HG03432 (cell line): ENCODE measurements around the gene KRTAP10-5.
"Not testable (repeated sequence)": the region's sequence is repeated elsewhere in the genome, so short reads cannot be mapped to it uniquely, and the experiment has no call there.

ENCODE experiments used
- ATAC-seq: cut with Tn5 transposase; IDR thresholded peaks from one replicate; pipeline ENCODE4 v1.9.1; 2021; ENCODE audit warnings: mild to moderate bottlenecking, moderate library complexity; ENCODE audit not compliant: unreplicated experiment

The KRTAP10-5 gene, protein sequence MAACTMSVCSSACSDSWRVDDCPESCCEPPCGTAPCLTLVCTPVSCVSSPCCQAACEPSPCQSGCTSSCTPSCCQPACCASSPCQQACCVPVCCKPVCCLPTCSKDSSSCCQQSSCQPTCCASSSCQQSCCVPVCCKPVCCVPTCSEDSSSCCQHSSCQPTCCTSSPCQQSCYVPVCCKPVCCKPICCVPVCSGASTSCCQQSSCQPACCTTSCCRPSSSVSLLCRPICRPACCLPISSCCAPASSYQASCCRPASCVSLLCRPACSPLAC

DNA sequence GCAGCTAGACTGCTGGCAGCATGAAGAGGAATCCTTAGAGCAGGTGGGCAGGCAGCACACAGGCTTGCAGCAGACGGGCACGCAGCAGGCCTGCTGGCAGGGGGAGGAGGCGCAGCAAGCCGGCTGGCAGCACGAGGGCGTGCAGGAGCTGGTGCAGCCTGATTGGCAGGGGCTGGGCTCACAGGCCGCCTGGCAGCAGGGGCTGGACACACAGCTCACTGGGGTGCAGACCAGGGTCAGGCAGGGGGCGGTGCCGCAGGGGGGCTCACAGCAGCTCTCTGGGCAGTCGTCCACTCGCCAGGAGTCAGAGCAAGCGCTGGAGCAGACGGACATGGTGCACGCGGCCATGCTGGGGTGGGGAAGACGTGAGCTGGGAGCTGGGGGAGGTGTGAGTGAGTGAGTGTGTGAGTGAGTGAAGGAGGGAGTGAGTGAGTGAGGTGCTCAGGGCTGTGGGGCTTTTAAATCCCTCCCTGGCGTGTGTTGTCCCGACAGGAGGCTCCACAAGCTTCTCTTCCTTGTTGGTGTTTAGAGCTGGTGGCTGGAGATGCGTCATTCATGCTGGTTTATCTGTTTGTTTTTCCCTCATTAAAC lies at the start of gene KRTAP10-5:
Gene KRTAP10-5 (minus strand): TSS at position 374 of the 591 bp plus-strand sequence. CDS start 26 bp downstream, at position 348.
- not testable (repeated sequence) for ATAC-seq

GRCh38 chr21:44628707-44629391 lies 48.4 kb upstream of the KRTAP10-5 start:
- ATAC-seq = no peak

GRCh38 chr21:44627831-44628233 lies 47.4 kb upstream of the KRTAP10-5 start:
- not testable (repeated sequence) for ATAC-seq

- not testable (repeated sequence) for ATAC-seq
Measured at GRCh38 chr21:44627181-44627822, 46.9 kb upstream of the KRTAP10-5 start.

GRCh38 chr21:44626673-44627143 lies 46.3 kb upstream of the KRTAP10-5 start, which contains the start of gene KRTAP10-9:
Gene KRTAP10-9 (plus strand): TSS chr21:44627093. CDS start chr21:44627172, 79 bp downstream.
- ATAC-seq = no peak

DNA sequence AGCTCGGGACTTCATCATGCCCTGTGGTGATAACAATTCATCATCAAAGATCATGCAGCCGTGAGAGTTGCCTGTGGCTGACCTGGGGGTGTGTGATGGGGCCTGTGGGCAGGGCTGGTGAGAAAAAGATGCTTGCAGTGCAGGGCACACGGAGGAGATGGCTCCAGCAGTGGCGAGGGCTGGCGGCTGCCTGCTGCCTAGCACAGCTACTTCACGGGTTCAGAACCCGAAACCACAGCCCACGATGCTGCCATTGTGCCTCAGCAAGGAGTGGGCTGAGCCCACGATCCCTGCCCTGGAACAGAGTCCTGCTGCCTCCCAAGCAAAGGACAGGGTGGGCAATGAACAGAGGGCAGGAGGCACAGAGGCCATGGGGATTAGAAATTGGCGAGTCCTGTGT lies 45.9 kb upstream of the KRTAP10-5 start:
- ATAC-seq = no peak

- ATAC-seq = no peak
Measured at GRCh38 chr21:44625756-44626155, 45.4 kb upstream of the KRTAP10-5 start.

DNA sequence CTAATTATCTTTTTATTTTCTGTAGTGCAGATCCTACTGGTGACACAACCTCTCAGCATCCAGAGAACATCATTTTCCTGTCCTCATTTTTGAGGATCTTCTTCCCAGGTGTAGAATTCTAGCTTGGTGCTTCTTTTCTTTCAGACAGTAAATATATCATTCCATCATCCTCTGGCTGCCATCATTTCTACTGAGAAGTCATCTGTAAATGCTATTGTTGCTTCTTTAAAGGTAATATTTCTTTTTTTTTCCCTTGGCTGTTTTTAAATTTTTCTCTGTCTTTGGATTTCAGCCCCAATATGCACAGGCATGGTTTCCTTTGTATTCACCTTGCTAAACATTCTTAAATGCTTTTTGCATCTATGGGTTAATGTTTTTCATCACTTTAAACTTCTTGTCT lies 43.2 kb upstream of the KRTAP10-5 start:
- no peak for ATAC-seq

- ATAC-seq = no peak
Measured at GRCh38 chr21:44619886-44620285, 39.5 kb upstream of the KRTAP10-5 start.

GRCh38 chr21:44618909-44619308 lies 38.5 kb upstream of the KRTAP10-5 start:
- ATAC-seq = no peak

GRCh38 chr21:44618504-44618903 lies 38.1 kb upstream of the KRTAP10-5 start:
- ATAC-seq = no peak

- no peak for ATAC-seq
Measured at GRCh38 chr21:44617071-44617501, 36.7 kb upstream of the KRTAP10-5 start.

GRCh38 chr21:44616591-44616926 lies 36.2 kb upstream of the KRTAP10-5 start:
- ATAC-seq = no peak

DNA sequence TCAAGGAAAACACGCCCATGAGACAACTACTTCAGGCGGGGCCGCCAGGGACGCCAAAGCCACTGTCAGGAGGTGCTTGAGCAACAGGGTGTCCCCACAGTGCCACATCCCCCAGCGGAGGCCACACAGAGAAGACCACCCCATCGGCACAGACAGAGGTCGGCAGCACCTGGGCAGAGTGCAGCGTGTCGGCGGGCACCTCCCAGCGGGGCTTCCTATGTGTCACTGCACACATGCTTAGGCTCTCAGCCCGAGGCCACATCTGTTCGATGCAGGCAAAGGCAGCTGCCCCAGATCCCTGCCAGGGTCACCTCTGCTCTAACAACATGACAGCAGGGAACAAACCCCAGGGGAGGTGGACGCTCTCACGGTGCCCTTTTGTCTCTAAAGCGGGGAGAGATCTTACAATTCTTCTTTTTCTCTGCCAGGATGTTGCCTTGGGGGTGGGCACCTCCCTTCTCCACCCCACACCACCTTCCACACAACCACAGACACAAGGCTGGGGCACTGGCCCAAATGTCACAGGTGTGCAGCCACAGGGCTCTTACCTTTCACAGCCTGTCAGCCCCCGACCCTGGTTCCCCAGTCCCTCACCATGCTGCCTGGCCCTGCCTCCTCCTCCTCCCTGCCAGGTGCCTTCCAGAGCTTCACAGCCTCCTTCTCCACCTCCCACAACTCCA lies 35.6 kb upstream of the KRTAP10-5 start:
- no peak for ATAC-seq

DNA sequence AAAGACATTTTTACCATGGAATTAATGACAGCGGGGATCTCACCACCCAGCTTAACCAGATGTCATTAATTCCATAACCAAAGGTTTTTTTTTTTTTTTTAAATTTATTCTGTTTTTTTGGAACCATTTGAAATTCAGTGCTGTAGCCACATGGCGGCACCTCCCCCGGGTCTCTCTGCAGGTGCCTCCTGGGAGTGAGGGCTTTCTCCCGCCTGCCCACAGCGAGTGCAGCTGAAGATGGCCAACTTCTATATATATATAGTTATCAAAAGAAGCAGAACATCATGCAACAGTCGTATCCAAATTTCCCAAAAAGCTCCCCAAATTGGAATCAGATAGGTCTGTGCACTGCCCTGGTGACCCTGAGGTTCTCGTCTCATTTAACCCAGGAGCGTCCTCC lies 35.1 kb upstream of the KRTAP10-5 start:
- ATAC-seq = no peak

DNA sequence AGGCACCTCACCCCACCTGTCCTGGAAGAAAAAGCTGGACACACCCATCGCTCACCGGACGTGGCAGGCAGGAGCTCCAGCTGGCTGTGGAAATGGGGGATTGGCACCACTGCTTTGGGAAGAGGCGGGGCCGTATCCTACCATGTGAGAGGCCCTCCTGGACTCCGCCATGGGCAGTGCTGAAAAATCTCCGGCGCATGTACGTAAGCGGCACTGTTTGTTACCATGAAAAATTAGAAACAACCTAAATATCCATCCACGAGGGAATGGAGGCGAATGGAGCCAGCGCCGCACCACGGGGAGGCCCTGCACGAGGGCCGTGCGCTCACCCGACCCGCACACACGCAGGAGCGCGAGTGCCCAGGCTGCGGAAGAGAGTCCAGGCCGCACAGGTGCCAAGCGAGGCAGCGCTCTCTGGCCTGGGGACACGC lies 34.6 kb upstream of the KRTAP10-5 start:
- ATAC-seq = no peak

DNA sequence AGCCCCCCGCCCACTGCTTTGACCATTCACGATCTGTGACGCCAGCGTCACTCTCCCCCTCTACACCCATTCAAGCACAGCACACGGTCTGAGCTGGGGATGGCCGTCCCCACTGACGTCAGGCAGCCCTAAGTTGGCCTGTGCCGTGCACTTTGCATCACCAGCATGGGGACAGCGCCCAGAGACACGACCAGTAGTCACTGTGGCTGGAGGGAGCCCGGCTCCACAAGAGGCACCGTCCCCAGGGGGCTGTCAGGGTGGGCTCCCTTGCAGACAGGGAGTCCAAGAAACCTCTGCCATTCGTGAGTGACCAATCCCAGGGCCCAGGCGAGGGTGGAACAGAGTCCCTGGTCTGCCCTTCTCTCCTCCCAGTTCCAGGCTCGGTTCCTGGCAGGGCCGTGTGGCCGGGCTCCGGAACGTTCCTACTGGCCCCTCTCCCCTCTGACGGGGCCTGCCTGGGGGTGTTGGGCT lies 33.8 kb upstream of the KRTAP10-5 start:
- no peak for ATAC-seq

GRCh38 chr21:44613386-44614155 lies 33.2 kb upstream of the KRTAP10-5 start:
- ATAC-seq = no peak

DNA sequence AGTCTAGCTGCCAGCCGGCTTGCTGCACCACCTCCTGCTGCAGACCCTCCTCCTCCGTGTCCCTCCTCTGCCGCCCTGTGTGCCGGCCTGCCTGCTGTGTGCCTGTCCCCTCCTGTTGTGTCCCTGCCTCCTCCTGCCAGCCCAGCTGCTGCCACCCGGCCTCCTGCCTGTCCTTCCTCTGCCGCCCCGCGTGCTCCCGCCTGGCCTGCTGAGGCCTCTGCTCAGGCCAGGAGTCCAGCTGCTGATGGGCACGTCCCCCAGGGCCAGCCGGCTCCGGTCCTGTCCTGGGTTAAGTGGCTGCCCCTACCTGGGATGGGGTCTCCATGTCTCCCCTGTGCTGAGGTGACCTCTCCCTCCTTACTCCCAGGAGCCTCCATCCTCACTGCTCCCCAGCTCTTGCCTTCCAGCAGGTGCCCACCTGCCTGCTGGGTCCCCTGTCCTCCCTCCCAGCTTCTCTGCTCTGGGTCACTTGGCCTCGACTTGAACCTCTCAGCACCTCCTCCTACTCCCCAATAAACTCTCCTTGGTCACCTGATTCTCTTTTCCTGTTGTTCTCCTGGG lies 32.3 kb upstream of the KRTAP10-5 start:
- ATAC-seq = no peak
